Small intestine (tissue), 7 donors: Measurements from ENCODE around the gene SDHA. TPM values are rescaled to one million over a fixed set of nuclear protein-coding genes. Genes with fewer than 3 reads are reported as not detected.

Experiments
- DNase-seq, 2 donors: peaks; one replicate each; pipeline versions ENCODE4 v3.0.0 to v3.0.0-alpha.2; 2013
- FAIRE-seq: peaks from 2 replicates; lab custom pipeline; 2012; peaks lifted over from hg19 to GRCh38; lab: Jason Lieb, UNC
- H3K27ac ChIP-seq, 3 donors: one replicate each; pipeline ENCODE4 v1.5.1; 2013; ENCODE audit warnings: low read length in 2 of 3, mild to moderate bottlenecking in 2 of 3, control low read depth in 1 of 3, inconsistent platforms in 1 of 3, low read depth in 1 of 3, moderate library complexity in 1 of 3
- H3K27me3 ChIP-seq, 3 donors: one replicate each; pipeline ENCODE4 v1.6.1; 2013; ENCODE audit warnings: low read length in 3 of 3, inconsistent platforms in 1 of 3; ENCODE audit not compliant: control insufficient read depth in 3 of 3, insufficient read depth in 3 of 3
- H3K36me3 ChIP-seq, 3 donors: one replicate each; pipeline ENCODE4 v1.6.1; 2013; ENCODE audit warnings: low read length in 3 of 3, inconsistent platforms in 1 of 3, low read depth in 1 of 3, mild to moderate bottlenecking in 1 of 3, moderate library complexity in 1 of 3; ENCODE audit not compliant: control insufficient read depth in 3 of 3, insufficient read depth in 2 of 3
- H3K4me1 ChIP-seq, 3 donors: one replicate each; pipeline ENCODE4 v1.6.1; 2013; ENCODE audit warnings: low read length in 2 of 3, inconsistent platforms in 1 of 3, low read depth in 1 of 3, mild to moderate bottlenecking in 1 of 3, moderate library complexity in 1 of 3; ENCODE audit not compliant: control insufficient read depth in 3 of 3, insufficient read depth in 2 of 3
- H3K4me3 ChIP-seq, 3 donors: one replicate each; pipeline ENCODE4 v1.5.1; 2013; ENCODE audit warnings: low read length in 3 of 3, control low read depth in 1 of 3, inconsistent platforms in 1 of 3, low read depth in 1 of 3, mild to moderate bottlenecking in 1 of 3, moderate library complexity in 1 of 3
- H3K9me3 ChIP-seq, 2 donors: one replicate each; pipeline ENCODE4 v1.6.1; 2013; ENCODE audit warnings: low read depth in 1 of 2, low read length in 1 of 2; ENCODE audit not compliant: control insufficient read depth in 2 of 2, insufficient read depth in 1 of 2
- WGBS, 3 donors: extraction: QIAGEN DNeasy Blood & Tissue Kit; methylation state at CpG; one replicate each; pipeline ENCODE4 v1.1.7; 2013; 5-methylcytosine and 5-hydroxymethylcytosine counted together
- polyA plus RNA-seq, 4 donors: library from polyadenylated mRNA; stranded (reverse) in 3 of 4; unstranded in 1 of 4; fragments of 200-250 nt in 3 of 4; fragments of 120-200 nt in 1 of 4; gene quantifications; one replicate each; pipeline versions ENCODE4 v1.2.1 to v1.2.3, GENCODE V29; 2013
- donor health status: healthy with polysubstance abuse.
- donor health status: control.
- donor health status: control.
- donor health status: Bipolar disorder and iron deficiency.
- donor health status: healthy.

The SDHA gene
- polyA plus RNA-seq, 4 donors, result 115 to 377 (median 268) TPM

GRCh38 chr5:181160-181559 lies 37.0 kb upstream of the SDHA start:
- FAIRE-seq (no peak), DNase-seq (no peak)
- Histone ChIP-seq H3K4me1 (no peaks in the 10 kb centered on the region), H3K36me3 (no peaks in the 10 kb centered on the region), H3K27me3 (no peaks in the 10 kb centered on the region), H3K4me3 (no peak overlapping the region), H3K9me3 (no peaks in the 10 kb centered on the region), H3K27ac (no peak overlapping the region)
- WGBS, 3 donors, result 82 to 88% (median 85%) methylated on average over 9 of the region's 9 CpGs

- Histone ChIP-seq H3K36me3 (no peaks in the 10 kb centered on the region), H3K9me3 (no peaks in the 10 kb centered on the region), H3K4me1 (no peaks in the 10 kb centered on the region), H3K4me3 (no peak overlapping the region), H3K27me3 (no peaks in the 10 kb centered on the region), H3K27ac (no peak overlapping the region)
- FAIRE-seq, result no peak
- no peak for DNase-seq
- 78 to 91% (median 86%) methylated on average over 22 of the region's 22 CpGs for WGBS, 3 donors
Observed at GRCh38 chr5:181566-181965, 36.6 kb upstream of the SDHA start.

GRCh38 chr5:182126-182525 lies 36.0 kb upstream of the SDHA start:
- 93 to 94% (median 94%) methylated on average over 12 of the region's 12 CpGs for WGBS, 3 donors

GRCh38 chr5:184471-184870 lies 33.6 kb upstream of the SDHA start:
- Histone ChIP-seq H3K4me3 (no peak overlapping the region), H3K27ac (no peak overlapping the region), H3K9me3 (no peaks in the 10 kb centered on the region), H3K36me3 (no peaks in the 10 kb centered on the region), H3K4me1 (no peaks in the 10 kb centered on the region), H3K27me3 (peaks cover 0 to 4% (median 0%) of the 10 kb centered on the region in 3 donors)
- DNase-seq, result no peak
- no peak for FAIRE-seq
- WGBS, 3 donors, result 75 to 83% (median 82%) methylated on average over 7 of the region's 7 CpGs

More at GRCh38 chr5:182126-182525, 36.0 kb upstream of the SDHA start:
- Histone ChIP-seq H3K9me3 (no peaks in the 10 kb centered on the region), H3K4me3 (no peak overlapping the region), H3K27ac (no peak overlapping the region), H3K27me3 (peaks cover 0 to 4% (median 0%) of the 10 kb centered on the region in 3 donors), H3K36me3 (no peaks in the 10 kb centered on the region), H3K4me1 (no peaks in the 10 kb centered on the region)
- DNase-seq, result no peak
- no peak for FAIRE-seq

- Histone ChIP-seq H3K9me3 (no peaks in the 10 kb centered on the region), H3K27me3 (peaks cover 0 to 7% (median 0%) of the 10 kb centered on the region in 3 donors), H3K36me3 (no peaks in the 10 kb centered on the region), H3K4me3 (no peak overlapping the region), H3K4me1 (no peaks in the 10 kb centered on the region), H3K27ac (no peak overlapping the region)
- FAIRE-seq, result no peak
- 73 to 84% (median 80%) methylated on average over 21 of the region's 21 CpGs for WGBS, 3 donors
- DNase-seq, result no peak
Observed at GRCh38 chr5:185095-186070, 32.7 kb upstream of the SDHA start.

GRCh38 chr5:186091-187041 lies 31.8 kb upstream of the SDHA start:
- WGBS, 3 donors, result 78 to 90% (median 83%) methylated on average over 24 to 28 of the region's 28 CpGs
- H3K27me3 ChIP-seq, result peaks cover 0 to 14% (median 0%) of the 10 kb centered on the region in 3 donors
- FAIRE-seq (no peak), DNase-seq (no peak)
- no peaks in the 10 kb centered on the region for H3K36me3 ChIP-seq
- no peak overlapping the region for H3K27ac ChIP-seq
- H3K4me1 ChIP-seq, result peaks cover 0 to 2% (median 0%) of the 10 kb centered on the region in 3 donors
- no peak overlapping the region for H3K4me3 ChIP-seq
- H3K9me3 ChIP-seq, result no peaks in the 10 kb centered on the region

- FAIRE-seq (no peak), DNase-seq (no peak)
- WGBS, 3 donors, result 64 to 87% (median 76%) methylated on average over 13 of the region's 13 CpGs
Observed at GRCh38 chr5:187042-187431, 31.1 kb upstream of the SDHA start.

More at GRCh38 chr5:187042-187431, 31.1 kb upstream of the SDHA start:
- no peak overlapping the region for H3K27ac ChIP-seq
- no peaks in the 10 kb centered on the region for H3K9me3 ChIP-seq
- peaks cover 0 to 16% (median 0%) of the 10 kb centered on the region in 3 donors for H3K27me3 ChIP-seq
- H3K4me1 ChIP-seq, result peaks cover 0 to 4% (median 0%) of the 10 kb centered on the region in 3 donors
- no peak overlapping the region for H3K4me3 ChIP-seq
- no peaks in the 10 kb centered on the region for H3K36me3 ChIP-seq
